ENCODE results near the gene MYH14.

Gene MYH14

DNA sequence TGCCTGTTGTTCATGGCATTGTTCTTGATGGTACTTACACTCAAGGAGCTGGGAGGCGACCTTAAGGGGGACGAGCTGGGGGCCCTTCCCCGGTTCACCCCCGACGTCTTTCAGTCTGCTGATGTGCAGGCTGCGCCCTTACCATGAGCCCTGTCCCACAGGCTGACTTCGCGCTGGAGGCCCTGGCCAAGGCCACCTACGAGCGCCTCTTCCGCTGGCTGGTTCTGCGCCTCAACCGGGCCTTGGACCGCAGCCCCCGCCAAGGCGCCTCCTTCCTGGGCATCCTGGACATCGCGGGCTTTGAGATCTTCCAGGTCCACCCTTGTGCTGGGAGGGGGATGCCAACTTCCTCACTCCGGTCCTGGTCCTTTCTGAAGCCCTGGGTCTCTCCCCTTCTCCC is 45.4 kb downstream of the MYH14 start:
- TF ChIP-seq POLR2A (IDR thresholded peaks at IDR 0.05; ENCODE audit: extremely low read depth, insufficient read length) = no peak
- TF ChIP-seq, protein P1, sequence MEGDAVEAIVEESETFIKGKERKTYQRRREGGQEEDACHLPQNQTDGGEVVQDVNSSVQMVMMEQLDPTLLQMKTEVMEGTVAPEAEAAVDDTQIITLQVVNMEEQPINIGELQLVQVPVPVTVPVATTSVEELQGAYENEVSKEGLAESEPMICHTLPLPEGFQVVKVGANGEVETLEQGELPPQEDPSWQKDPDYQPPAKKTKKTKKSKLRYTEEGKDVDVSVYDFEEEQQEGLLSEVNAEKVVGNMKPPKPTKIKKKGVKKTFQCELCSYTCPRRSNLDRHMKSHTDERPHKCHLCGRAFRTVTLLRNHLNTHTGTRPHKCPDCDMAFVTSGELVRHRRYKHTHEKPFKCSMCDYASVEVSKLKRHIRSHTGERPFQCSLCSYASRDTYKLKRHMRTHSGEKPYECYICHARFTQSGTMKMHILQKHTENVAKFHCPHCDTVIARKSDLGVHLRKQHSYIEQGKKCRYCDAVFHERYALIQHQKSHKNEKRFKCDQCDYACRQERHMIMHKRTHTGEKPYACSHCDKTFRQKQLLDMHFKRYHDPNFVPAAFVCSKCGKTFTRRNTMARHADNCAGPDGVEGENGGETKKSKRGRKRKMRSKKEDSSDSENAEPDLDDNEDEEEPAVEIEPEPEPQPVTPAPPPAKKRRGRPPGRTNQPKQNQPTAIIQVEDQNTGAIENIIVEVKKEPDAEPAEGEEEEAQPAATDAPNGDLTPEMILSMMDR (IDR thresholded peaks at IDR 0.05; ENCODE audit: low read depth, low read length) = no peak
- no peak for TF ChIP-seq MAX (IDR thresholded peaks at IDR 0.05; ENCODE audit: low read depth, low read length)
- no peak for TF ChIP-seq MYC (IDR thresholded peaks at IDR 0.05; ENCODE audit: low read depth, low read length)
- no peak for DNase-seq (ENCODE audit: low read depth)
- no peak overlapping the region for H3K4me3 ChIP-seq (ENCODE audit: low read depth, low read length)

DNA sequence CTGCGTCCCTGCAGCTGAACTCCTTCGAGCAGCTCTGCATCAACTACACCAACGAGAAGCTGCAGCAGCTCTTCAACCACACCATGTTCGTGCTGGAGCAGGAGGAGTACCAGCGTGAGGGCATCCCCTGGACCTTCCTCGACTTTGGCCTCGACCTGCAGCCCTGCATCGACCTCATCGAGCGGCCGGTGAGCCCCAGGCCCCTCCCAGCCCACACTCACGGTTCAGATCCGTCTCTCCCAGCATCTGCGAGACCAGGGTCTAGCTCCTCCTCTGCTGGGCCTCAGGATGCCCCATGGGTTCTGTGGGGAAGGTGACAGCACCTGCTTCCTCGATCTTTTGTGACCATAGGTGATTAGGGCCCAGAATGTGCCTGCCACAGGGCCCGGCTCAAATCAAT is 46.2 kb downstream of the MYH14 start:
- H3K4me3 ChIP-seq (ENCODE audit: low read depth, low read length) = no peak overlapping the region
- TF ChIP-seq POLR2A (IDR thresholded peaks at IDR 0.05; ENCODE audit: extremely low read depth, insufficient read length) (no peak), MAX (IDR thresholded peaks at IDR 0.05; ENCODE audit: low read depth, low read length) (no peak), MYC (IDR thresholded peaks at IDR 0.05; ENCODE audit: low read depth, low read length) (no peak)
- TF ChIP-seq, protein P1 (IDR thresholded peaks at IDR 0.05; ENCODE audit: low read depth, low read length) = no peak
- no peak for DNase-seq (ENCODE audit: low read depth)

DNA sequence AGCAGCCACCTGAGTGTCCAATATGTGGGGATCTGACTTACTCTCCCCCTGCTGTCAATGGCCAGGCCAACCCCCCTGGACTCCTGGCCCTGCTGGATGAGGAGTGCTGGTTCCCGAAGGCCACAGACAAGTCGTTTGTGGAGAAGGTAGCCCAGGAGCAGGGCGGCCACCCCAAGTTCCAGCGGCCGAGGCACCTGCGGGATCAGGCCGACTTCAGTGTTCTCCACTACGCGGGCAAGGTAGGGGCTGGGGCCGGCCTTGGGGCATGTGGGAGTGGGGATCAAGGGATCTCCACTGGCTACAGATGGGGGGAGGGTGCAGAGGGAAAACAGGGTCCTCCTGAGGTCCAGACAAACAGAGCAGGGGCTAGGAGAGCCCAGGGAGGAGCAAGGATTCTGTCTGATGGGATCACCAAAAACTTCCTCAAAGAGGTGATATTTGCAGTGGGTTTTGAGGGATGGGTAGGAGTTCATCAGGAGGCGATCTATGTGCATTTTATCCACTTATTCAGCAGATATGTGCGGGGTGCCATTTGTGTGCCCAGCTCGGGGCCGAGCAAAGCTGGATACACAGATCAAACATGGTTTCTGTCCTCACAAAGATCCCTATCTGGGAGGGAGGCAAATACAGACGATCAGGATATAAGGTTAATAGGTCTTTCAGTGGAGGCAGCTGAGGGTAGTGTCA is 47.2 kb downstream of the MYH14 start:
- H3K4me3 ChIP-seq (ENCODE audit: low read depth, low read length) = no peak overlapping the region
- no peak for TF ChIP-seq MYC (IDR thresholded peaks at IDR 0.05; ENCODE audit: low read depth, low read length)
- TF ChIP-seq MAX (IDR thresholded peaks at IDR 0.05; ENCODE audit: low read depth, low read length) = no peak
- TF ChIP-seq POLR2A (IDR thresholded peaks at IDR 0.05; ENCODE audit: extremely low read depth, insufficient read length) = no peak
- TF ChIP-seq, protein P1 (IDR thresholded peaks at IDR 0.05; ENCODE audit: low read depth, low read length) = no peak
- no peak for DNase-seq (ENCODE audit: low read depth)

DNA sequence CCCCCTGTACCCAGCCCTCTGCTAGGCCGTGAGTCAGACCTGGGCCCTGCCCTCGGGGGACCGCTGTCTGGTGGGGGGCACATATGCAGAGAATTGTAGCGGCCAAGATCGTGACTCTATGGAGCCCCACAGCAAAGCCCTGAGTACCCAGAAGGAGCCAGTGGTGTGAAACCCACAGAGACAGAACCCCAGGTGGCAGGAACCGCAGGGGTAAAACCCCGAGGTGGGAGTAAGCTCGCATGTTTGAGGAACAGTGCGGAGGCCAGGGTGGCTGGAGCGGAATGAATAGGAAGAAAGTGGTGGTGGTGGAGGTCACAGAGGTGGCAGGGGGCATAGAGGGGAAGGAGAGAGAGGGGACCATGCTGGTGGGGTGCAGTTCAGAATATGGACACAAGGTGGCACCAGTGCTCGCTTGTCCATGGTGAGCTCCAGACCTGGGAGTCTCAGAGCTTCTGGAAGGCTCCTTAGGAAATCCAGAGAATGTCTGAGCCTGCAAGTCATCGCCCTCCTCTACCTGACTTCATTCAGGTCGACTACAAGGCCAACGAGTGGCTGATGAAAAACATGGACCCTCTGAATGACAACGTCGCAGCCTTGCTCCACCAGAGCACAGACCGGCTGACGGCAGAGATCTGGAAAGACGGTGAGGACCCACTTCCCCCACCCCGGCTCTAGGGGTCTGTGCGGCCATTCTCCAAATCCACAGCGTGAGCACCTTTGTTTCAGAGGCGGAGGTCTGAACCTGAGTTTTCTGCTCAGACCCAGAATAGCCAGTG is 48.9 kb downstream of the MYH14 start:
- peak; percentile 33 for DNase-seq (ENCODE audit: low read depth)
- TF ChIP-seq POLR2A (IDR thresholded peaks at IDR 0.05; ENCODE audit: extremely low read depth, insufficient read length) = no peak
- TF ChIP-seq, protein P1 (IDR thresholded peaks at IDR 0.05; ENCODE audit: low read depth, low read length) = peak; percentile 60
- H3K4me3 ChIP-seq (ENCODE audit: low read depth, low read length) = no peak overlapping the region

- no peak for DNase-seq (ENCODE audit: low read depth)
- TF ChIP-seq, protein P1 (IDR thresholded peaks at IDR 0.05; ENCODE audit: low read depth, low read length) = no peak
- TF ChIP-seq POLR2A (IDR thresholded peaks at IDR 0.05; ENCODE audit: extremely low read depth, insufficient read length) (no peak), MAX (IDR thresholded peaks at IDR 0.05; ENCODE audit: low read depth, low read length) (no peak), MYC (IDR thresholded peaks at IDR 0.05; ENCODE audit: low read depth, low read length) (no peak)
- no peak overlapping the region for H3K4me3 ChIP-seq (ENCODE audit: low read depth, low read length)
These were observed 49.5 kb downstream of the MYH14 start for GRCh38 chr19:50252887-50253268.
